H1 (cell line): ENCODE data around the gene EHBP1. TPM values are rescaled to one million over a fixed set of nuclear protein-coding genes. Genes with fewer than 3 reads are reported as not detected.

Experiments
- CTCF ChIA-PET: fragments of 300-600 bp; sonication (Branson Sonifier 250); formaldehyde crosslinking; loops from one replicate; lab custom pipeline; 2021; ENCODE audit not compliant: partially characterized antibody; lab: Charles Lee
- POLR2A ChIA-PET: fragments of 300-600 bp; sonication (Branson Sonifier 250); formaldehyde crosslinking; loops from one replicate; lab custom pipeline; 2021; ENCODE audit warnings: inconsistent platforms; ENCODE audit not compliant: partially characterized antibody; lab: Charles Lee
- DNase-seq, 2 experiments: peaks; one replicate each; pipeline versions ENCODE4 v3.0.0 to v3.0.0-alpha.2; 2010 to 2022; ENCODE audit warnings: low spot score in 2 of 2, low read depth in 1 of 2, mixed read lengths in 1 of 2
- FAIRE-seq: peaks from 2 replicates; lab custom pipeline; 2011; peaks lifted over from hg19 to GRCh38; lab: Jason Lieb, UNC
- H2AFZ ChIP-seq: 2 replicates; pipeline ENCODE4 v1.8.1; 2012; ENCODE audit warnings: low read length, inconsistent platforms
- H2AK5ac ChIP-seq: 2 replicates; pipeline ENCODE4 v1.6.1; 2013; ENCODE audit warnings: low read depth, low read length
- H2BK120ac ChIP-seq: replicated peaks from 2 replicates; pipeline ENCODE3; 2013; ENCODE audit warnings: low read depth, low read length, inconsistent platforms
- H2BK12ac ChIP-seq: 2 replicates; pipeline ENCODE4 v1.6.1; 2013; ENCODE audit warnings: low read depth, low read length
- H2BK15ac ChIP-seq: 2 replicates; pipeline ENCODE4 v1.6.1; 2013; ENCODE audit warnings: low read length
- H2BK20ac ChIP-seq: 2 replicates; pipeline ENCODE4 v1.6.1; 2013; ENCODE audit warnings: low read length
- H2BK5ac ChIP-seq: 2 replicates; pipeline ENCODE4 v1.6.1; 2013; ENCODE audit warnings: low read depth, low read length
- H3K14ac ChIP-seq: 2 replicates; pipeline ENCODE4 v1.6.1; 2013; ENCODE audit warnings: inconsistent platforms; ENCODE audit not compliant: insufficient read length
- H3K18ac ChIP-seq: 2 replicates; pipeline ENCODE4 v1.6.1; 2013; ENCODE audit warnings: low read length; ENCODE audit errors: extremely low read depth
- H3K23ac ChIP-seq: 2 replicates; pipeline ENCODE4 v1.6.1; 2013; ENCODE audit warnings: inconsistent platforms; ENCODE audit not compliant: insufficient read length
- H3K23me2 ChIP-seq: 2 replicates; pipeline ENCODE4 v1.6.1; 2013; ENCODE audit warnings: low read depth, low read length
- H3K27ac ChIP-seq: 2 replicates; pipeline ENCODE4 v1.6.1; 2011; ENCODE audit warnings: low read depth, low read length, inconsistent platforms
- H3K27me3 ChIP-seq, 4 experiments: replicated peaks in 1 of 4; 1 replicate in 1 of 4; 2 replicates in 3 of 4; pipeline versions ENCODE4 v1.6.1 to v1.8.1; 2011 to 2013; ENCODE audit warnings: low read length in 3 of 4, mild to moderate bottlenecking in 3 of 4, inconsistent platforms in 2 of 4, mixed read lengths in 2 of 4, moderate library complexity in 1 of 4; ENCODE audit not compliant: control insufficient read depth in 3 of 4, insufficient read depth in 3 of 4; ENCODE audit errors: extremely low read depth in 1 of 4
- H3K36me3 ChIP-seq, 4 experiments: 2 replicates each; pipeline versions ENCODE4 v1.6.1 to v1.8.1; 2011 to 2013; ENCODE audit warnings: mild to moderate bottlenecking in 4 of 4, low read length in 3 of 4, moderate library complexity in 2 of 4, control low read depth in 1 of 4, inconsistent platforms in 1 of 4; ENCODE audit not compliant: insufficient read depth in 4 of 4, control insufficient read depth in 2 of 4
- H3K4ac ChIP-seq: replicated peaks from 2 replicates; pipeline ENCODE3; 2013; ENCODE audit warnings: low read length, low read depth, mixed read lengths, inconsistent platforms; ENCODE audit not compliant: insufficient read length
- H3K4me1 ChIP-seq, 4 experiments: replicated peaks in 1 of 4; 1 replicate in 1 of 4; 2 replicates in 3 of 4; pipeline versions ENCODE4 v1.6.1 to v1.8.1; 2011 to 2013; ENCODE audit warnings: low read length in 3 of 4, inconsistent platforms in 2 of 4, mixed read lengths in 1 of 4; ENCODE audit not compliant: insufficient read depth in 4 of 4, control insufficient read depth in 3 of 4
- H3K4me2 ChIP-seq, 2 experiments: 2 replicates each; pipeline versions ENCODE4 v1.6.1 to v1.8.1; 2011 to 2013; ENCODE audit warnings: low read depth in 2 of 2, low read length in 2 of 2, control low read depth in 1 of 2, inconsistent platforms in 1 of 2, mild to moderate bottlenecking in 1 of 2; ENCODE audit not compliant: insufficient read depth in 1 of 2
- H3K4me3 ChIP-seq, 4 experiments: fragments of 200-600, 300-600 bp in 1 of 4; sonication (generic), shearing (Covaris generic), sonication (Bioruptor Twin) in 1 of 4; 2 replicates each; pipeline versions ENCODE4 v1.5.1 to v1.8.1; 2011 to 2016; ENCODE audit warnings: low read length in 4 of 4, low read depth in 3 of 4, control low read depth in 2 of 4, inconsistent platforms in 2 of 4, mild to moderate bottlenecking in 2 of 4, mixed read lengths in 1 of 4, moderate library complexity in 1 of 4; ENCODE audit not compliant: insufficient read depth in 2 of 4; ENCODE audit errors: extremely low read depth in 1 of 4
- H3K56ac ChIP-seq: replicated peaks from 2 replicates; pipeline ENCODE3; 2013; ENCODE audit warnings: low read depth, mild to moderate bottlenecking, mixed read lengths, low read length, inconsistent platforms; ENCODE audit not compliant: insufficient read length
- H3K79me1 ChIP-seq: 2 replicates; pipeline ENCODE4 v1.6.1; 2013; ENCODE audit warnings: low read depth, low read length, control low read depth
- H3K79me2 ChIP-seq, 2 experiments: 2 replicates each; pipeline versions ENCODE4 v1.6.1 to v1.8.1; 2012 to 2013; ENCODE audit warnings: low read length in 2 of 2, mild to moderate bottlenecking in 2 of 2, inconsistent platforms in 1 of 2; ENCODE audit not compliant: insufficient read depth in 2 of 2, control insufficient read depth in 1 of 2
- H3K9ac ChIP-seq, 4 experiments: replicated peaks in 1 of 4; 1 replicate in 1 of 4; 2 replicates in 3 of 4; pipeline versions ENCODE4 v1.6.1 to v1.8.1; 2011 to 2013; ENCODE audit warnings: low read depth in 3 of 4, low read length in 3 of 4, control low read depth in 2 of 4, mild to moderate bottlenecking in 2 of 4, moderate library complexity in 2 of 4, inconsistent platforms in 1 of 4; ENCODE audit errors: extremely low read depth in 1 of 4
- H3K9me3 ChIP-seq, 2 experiments: 2 replicates each; pipeline versions ENCODE4 v1.6.1 to v1.8.1; 2012 to 2013; ENCODE audit warnings: mild to moderate bottlenecking in 2 of 2, moderate library complexity in 2 of 2, control low read depth in 1 of 2, inconsistent platforms in 1 of 2, low read depth in 1 of 2, low read length in 1 of 2, mixed read lengths in 1 of 2; ENCODE audit not compliant: insufficient read depth in 2 of 2
- H4K20me1 ChIP-seq, 2 experiments: replicated peaks in 1 of 2; 2 replicates each; pipeline versions ENCODE3 to v1.8.1; 2011 to 2013; ENCODE audit warnings: inconsistent platforms in 2 of 2, low read length in 2 of 2, mild to moderate bottlenecking in 1 of 2; ENCODE audit not compliant: insufficient read depth in 2 of 2, control insufficient read depth in 1 of 2
- H4K5ac ChIP-seq: 2 replicates; pipeline ENCODE4 v1.6.1; 2013; ENCODE audit warnings: low read length, low read depth, mixed read lengths, inconsistent platforms; ENCODE audit not compliant: insufficient read length
- H4K8ac ChIP-seq: 2 replicates; pipeline ENCODE4 v1.8.0; 2013; ENCODE audit warnings: mild to moderate bottlenecking, moderate library complexity, low read length, inconsistent platforms; ENCODE audit not compliant: insufficient read depth; ENCODE audit errors: extremely low read depth
- H4K91ac ChIP-seq: replicated peaks from 2 replicates; pipeline ENCODE3; 2013; ENCODE audit warnings: low read length, mixed read lengths, inconsistent platforms; ENCODE audit not compliant: insufficient read length
- ASH2L ChIP-seq: fragments of 200-600, 300-600 bp; sonication (generic); IDR thresholded peaks from one replicate; pipeline ENCODE4 v1.7.1; 2017; ENCODE audit warnings: low read length
- CHD1 ChIP-seq: IDR thresholded peaks from 2 replicates; pipeline ENCODE4 v1.6.1; 2012; ENCODE audit warnings: low read depth, low read length, improper control_type of control experiment
- CHD2 ChIP-seq: IDR thresholded peaks from 2 replicates; pipeline ENCODE4 v1.6.1; 2012; ENCODE audit warnings: low read length, improper control_type of control experiment
- CREB1 ChIP-seq: IDR thresholded peaks from 2 replicates; pipeline ENCODE4 v1.6.1; 2012; ENCODE audit warnings: inconsistent platforms
- FOSL1 ChIP-seq: IDR thresholded peaks from 2 replicates; pipeline ENCODE4 v1.6.1; 2011; ENCODE audit warnings: mild to moderate bottlenecking, low read depth, low read length, moderate library complexity; ENCODE audit not compliant: insufficient read depth
- KDM1A ChIP-seq: fragments of 200-600, 300-600 bp; sonication (generic); IDR thresholded peaks from 2 replicates; pipeline ENCODE4 v1.7.1; 2016; ENCODE audit warnings: mild to moderate bottlenecking, low read length, borderline replicate concordance
- RNF2 ChIP-seq: fragments of 200-900, 300-1000 bp; sonication (generic); IDR thresholded peaks from 2 replicates; pipeline ENCODE4 v1.7.1; 2016; ENCODE audit warnings: borderline replicate concordance, low read depth, mild to moderate bottlenecking, antibody characterized with exemption, low read length; ENCODE audit not compliant: poor library complexity, severe bottlenecking; ENCODE audit errors: missing control alignments
- SP1 ChIP-seq: IDR thresholded peaks from 2 replicates; pipeline ENCODE4 v1.6.1; 2011; ENCODE audit warnings: low read depth, low read length
- SUZ12 ChIP-seq: fragments of 200-600 bp; sonication (generic); IDR thresholded peaks from 2 replicates; pipeline ENCODE4 v1.6.1; 2012; ENCODE audit warnings: mild to moderate bottlenecking, inconsistent platforms, low read length, moderate library complexity, mixed read lengths
- USF2 ChIP-seq: IDR thresholded peaks from 2 replicates; pipeline ENCODE4 v1.6.1; 2011; ENCODE audit warnings: low read length, improper control_type of control experiment
- WGBS, 2 experiments: shearing (Covaris generic) in 1 of 2; methylation state at CpG; one replicate each; pipeline versions ENCODE4 v1.1.6 to v1.1.7; 2013 to 2015; ENCODE audit warnings: low lambda C conversion rate in 2 of 2, mixed read lengths in 2 of 2, inconsistent platforms in 1 of 2, low coverage in 1 of 2, missing lambda C conversion rate in 1 of 2; ENCODE audit not compliant: insufficient replicate concordance in 2 of 2, insufficient coverage in 1 of 2, insufficient read length in 1 of 2; ENCODE audit errors: extremely low coverage in 1 of 2, missing lambda C conversion rate in 1 of 2; 5-methylcytosine and 5-hydroxymethylcytosine counted together
- polyA plus RNA-seq, 7 experiments: library from polyadenylated mRNA; depleted of rRNA in 3 of 7; stranded (reverse) in 5 of 7; unstranded in 2 of 7; fragments of >200 nt in 5 of 7; fragments of 200-250 nt in 2 of 7; gene quantifications; 1 replicate in 5 of 7; 2 replicates in 1 of 7; 4 replicates in 1 of 7; pipeline versions ENCODE4 v1.2.1 to v1.2.3, GENCODE V29; 2011 to 2013; ENCODE audit warnings: missing spikeins in 2 of 7, mixed read lengths in 2 of 7
- total RNA-seq: library from RNA; stranded (reverse); fragmentation: NEBNext Ultra II Directional; extraction: Animal tissue kit (Norgen Biotek cat#: 25700); gene quantifications from 2 replicates; pipeline ENCODE4 v1.2.1, GENCODE V29; 2021

The EHBP1 gene
- total and polyA plus RNA-seq, 2 of the 8 experiments (the other 6 are each of a cell fraction or from before 2014, with no cell fraction given): 12.0 to 64.1 TPM

DNA sequence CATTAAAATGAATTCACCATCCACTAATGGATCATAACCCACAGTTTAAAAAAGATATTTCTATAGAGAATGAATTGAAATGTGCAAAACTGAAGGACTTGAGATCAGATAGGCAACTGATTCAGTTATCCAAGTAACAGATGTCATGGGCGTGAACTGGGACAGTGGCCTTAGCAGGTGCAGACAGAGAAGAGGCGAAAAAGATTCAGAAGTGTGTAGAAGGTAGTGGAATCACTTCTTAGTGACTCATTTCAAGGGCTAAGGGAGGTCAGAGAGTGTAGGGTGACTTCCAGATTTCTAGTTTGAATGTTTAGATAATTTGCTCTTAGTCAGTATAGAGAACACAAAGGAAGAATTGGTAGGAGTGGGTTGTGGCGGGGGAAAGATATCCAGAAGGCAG lies 79.7 kb downstream of the EHBP1 start:
- CTCF ChIA-PET: interaction anchor here (1.6 to 2.1 kb wide), 2 partner anchors 10 to 328 kb away, joined by 3 to 10 read pairs; no protein-coding TSS in a partner anchor

More for the DNA sequence above, 79.7 kb downstream of the EHBP1 start:
- no peak for FAIRE-seq
- Histone ChIP-seq H2AFZ (no peak overlapping the region), H2BK120ac (no peak overlapping the region), H4K5ac (no peak overlapping the region), H3K79me1 (no peaks in the 10 kb centered on the region; the same call in 1 of the 2 replicates), H3K4ac (no peak overlapping the region), H3K79me2 (peaks cover 0 to 2% of the 10 kb centered on the region in 2 experiments; a peak in 1 of 4 replicates), H3K4me3 (no peak overlapping the region), H4K20me1 (peaks cover 0 to 4% of the 10 kb centered on the region in 2 experiments), H3K18ac (no peak overlapping the region), H3K14ac (no peak overlapping the region), H3K23me2 (no peaks in the 10 kb centered on the region), H3K9ac (no peak overlapping the region), H2AK5ac (no peak overlapping the region), H3K4me1 (no peaks in the 10 kb centered on the region), H3K4me2 (no peak overlapping the region), H2BK12ac (no peak overlapping the region), H3K23ac (no peak overlapping the region), H4K91ac (no peak overlapping the region), H3K36me3 (peaks cover 0 to 11% (median 0%) of the 10 kb centered on the region in 4 experiments; a peak in 2 of 8 replicates), H2BK15ac (no peak overlapping the region), H3K27ac (no peak overlapping the region), H3K9me3 (peaks cover 11 to 12% of the 10 kb centered on the region in 2 experiments; a peak in 3 of 4 replicates), H2BK5ac (no peak overlapping the region), H2BK20ac (no peak overlapping the region), H3K27me3 (no peaks in the 10 kb centered on the region), H3K56ac (no peak overlapping the region), H4K8ac (no peak overlapping the region)
- WGBS, 2 experiments: 98% methylated on average over 3 of the region's 3 CpGs; no CpG with 5 or more reads in 1 of the 2 experiments
- POLR2A ChIA-PET: no interaction called here
- DNase-seq: no peak
- TF ChIP-seq RNF2 (no peak), CHD2 (no peak), CHD1 (no peak), KDM1A (no peak), FOSL1 (no peak), USF2 (no peak), ASH2L (no peak), SP1 (no peak), CREB1 (no peak), SUZ12 (no peak)
